GM18505 (cell line): Measurements from ENCODE around the gene CYFIP2.
"Not testable (repeated sequence)": the region's sequence is repeated elsewhere in the genome, so short reads cannot be mapped to it uniquely, and the experiment has no call there.

Experiments used
- ATAC-seq: cut with Tn5 transposase; IDR thresholded peaks from one replicate; pipeline ENCODE4 v1.9.1; 2021; ENCODE audit not compliant: unreplicated experiment
- POLR2A ChIP-seq: IDR thresholded peaks from 4 replicates; pipeline ENCODE4 v1.6.1; 2011; ENCODE audit warnings: borderline replicate concordance; ENCODE audit not compliant: insufficient read depth, insufficient read length; ENCODE audit errors: extremely low read depth

The CYFIP2 gene

GRCh38 chr5:157241483-157241882 is 24.4 kb upstream of the CYFIP2 start:
- no peak for TF ChIP-seq POLR2A
- ATAC-seq = no peak

GRCh38 chr5:157244704-157245103 is 21.2 kb upstream of the CYFIP2 start:
- ATAC-seq = not testable (repeated sequence)

- TF ChIP-seq POLR2A = no peak
- no peak for ATAC-seq
These were observed 20.4 kb upstream of the CYFIP2 start for GRCh38 chr5:157245476-157245875.

- ATAC-seq = no peak
- no peak for TF ChIP-seq POLR2A
These were observed 20.0 kb upstream of the CYFIP2 start for GRCh38 chr5:157245886-157246285.

- ATAC-seq = no peak
- no peak for TF ChIP-seq POLR2A
These were observed 18.7 kb upstream of the CYFIP2 start for GRCh38 chr5:157247267-157247666.

DNA sequence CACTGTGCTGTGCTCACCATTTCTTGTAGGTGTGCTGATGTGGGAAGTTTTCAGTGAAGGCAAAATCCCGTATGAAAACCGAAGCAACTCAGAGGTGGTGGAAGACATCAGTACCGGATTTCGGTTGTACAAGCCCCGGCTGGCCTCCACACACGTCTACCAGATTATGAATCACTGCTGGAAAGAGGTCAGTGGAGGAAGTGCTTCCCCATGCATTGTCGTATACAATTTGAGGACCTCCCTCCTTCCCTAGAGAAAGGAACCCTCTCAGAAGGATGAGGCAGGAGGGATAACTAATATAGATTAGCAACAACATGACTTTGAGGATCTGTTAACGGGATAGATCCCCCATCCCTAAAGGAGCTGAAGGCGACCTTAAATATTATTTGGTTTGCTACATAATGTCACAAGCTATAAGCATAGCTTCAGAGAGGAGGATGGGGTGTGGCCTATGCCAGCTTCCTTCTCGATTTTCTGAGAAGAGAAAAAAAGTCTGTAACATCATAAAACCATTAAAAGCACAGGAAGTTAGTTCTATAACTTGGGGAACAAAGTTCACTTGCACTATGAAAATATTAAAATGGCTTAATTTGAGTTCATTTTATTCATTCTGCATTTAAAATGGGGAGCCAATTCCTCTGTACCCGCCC is 17.0 kb upstream of the CYFIP2 start:
- ATAC-seq = no peak

GRCh38 chr5:157252711-157253465 is 13.0 kb upstream of the CYFIP2 start:
- TF ChIP-seq POLR2A = no peak
- ATAC-seq = peak; percentile 92

More for the DNA sequence above, 17.0 kb upstream of the CYFIP2 start:
- TF ChIP-seq POLR2A = no peak

DNA sequence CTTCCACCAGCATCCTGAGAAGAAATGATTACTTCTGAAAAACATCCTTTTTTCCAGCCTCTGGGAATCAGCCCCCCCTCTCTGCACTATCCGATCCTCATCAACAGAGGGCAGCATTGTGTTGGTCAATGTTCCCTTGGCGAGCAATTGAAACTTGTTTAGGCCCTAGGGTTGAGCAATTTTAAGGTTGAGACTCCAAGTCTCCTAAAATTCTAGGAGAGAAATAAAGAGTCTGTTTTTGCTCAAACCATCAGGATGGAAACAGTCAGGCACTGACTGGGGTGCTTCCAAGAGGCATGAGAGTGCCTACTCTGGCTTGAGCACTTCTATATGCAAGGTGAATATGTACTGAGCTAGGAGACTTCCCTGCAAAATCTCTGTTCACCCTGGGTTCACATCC is 12.4 kb upstream of the CYFIP2 start:
- ATAC-seq = peak; percentile 41
- no peak for TF ChIP-seq POLR2A

- no peak for TF ChIP-seq POLR2A
- ATAC-seq = no peak
These were observed 7.5 kb upstream of the CYFIP2 start for GRCh38 chr5:157258450-157258849.

GRCh38 chr5:157259699-157260098 is 6.2 kb upstream of the CYFIP2 start:
- ATAC-seq = no peak
- TF ChIP-seq POLR2A = no peak

DNA sequence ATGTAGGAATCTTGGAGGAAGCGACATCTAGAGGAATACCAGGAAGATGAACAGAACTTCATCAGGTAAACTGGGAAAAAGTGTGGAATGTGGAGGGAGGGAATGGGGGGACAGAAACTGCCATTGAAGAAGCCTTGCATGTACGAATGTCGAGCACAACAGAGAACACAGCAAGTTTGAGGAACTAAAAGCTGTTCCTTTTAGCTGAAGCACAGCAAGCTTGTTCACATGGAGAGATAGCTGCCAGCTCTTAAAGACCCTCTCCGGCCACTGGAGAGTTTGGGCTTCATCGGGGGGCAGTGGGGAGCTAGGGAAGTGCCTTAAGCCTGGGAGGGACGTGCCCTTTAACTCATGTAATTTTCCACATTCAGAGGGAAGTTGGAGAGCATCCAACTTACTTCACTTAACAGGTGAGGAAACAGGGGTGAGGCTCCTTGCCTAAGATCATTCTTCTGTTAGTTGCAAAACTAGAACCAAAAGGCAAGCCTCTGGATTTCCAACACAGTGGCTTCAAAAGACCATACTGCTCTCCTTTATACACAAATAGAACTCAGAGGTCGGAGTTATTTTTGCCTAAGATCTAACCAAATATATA is 2.3 kb upstream of the CYFIP2 start:
- no peak for ATAC-seq
- TF ChIP-seq POLR2A = no peak

DNA sequence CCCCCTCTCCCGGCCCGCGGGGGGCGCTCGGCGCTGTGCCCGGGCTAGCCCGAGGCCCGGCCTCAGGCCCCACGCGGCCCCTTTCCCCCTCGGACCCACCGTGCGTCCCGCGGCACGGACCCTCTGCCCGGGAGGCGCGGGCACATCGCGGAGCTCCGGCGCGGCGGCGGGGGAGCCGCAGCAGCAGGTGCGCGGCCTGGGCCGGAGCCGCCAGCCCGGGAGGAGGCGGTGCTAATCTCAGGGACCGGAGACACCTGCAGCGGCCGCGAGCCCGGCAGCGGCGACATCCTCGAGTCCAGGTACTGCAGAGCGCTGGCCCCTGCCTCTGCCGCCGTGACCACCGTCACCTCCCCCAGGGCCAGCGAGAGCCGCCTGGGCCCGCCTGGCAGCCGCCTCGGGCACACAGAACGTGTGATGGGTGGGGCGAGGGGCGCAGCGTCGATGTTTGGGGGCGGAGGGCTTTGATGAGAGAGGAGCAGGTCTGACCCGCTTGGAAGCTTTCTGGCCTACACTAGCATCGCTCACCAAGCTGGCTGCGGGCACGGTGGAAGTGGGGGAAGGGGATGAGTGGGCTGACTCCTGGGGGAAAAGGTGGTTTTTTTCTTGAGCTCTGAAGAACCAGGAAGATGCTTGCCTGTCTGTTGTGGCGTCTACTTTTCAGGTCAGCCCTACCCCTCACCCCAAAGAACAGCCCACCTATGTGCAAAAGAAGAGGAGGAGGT is 524 bp downstream of the CYFIP2 start:
- ATAC-seq = peak; percentile 51

DNA sequence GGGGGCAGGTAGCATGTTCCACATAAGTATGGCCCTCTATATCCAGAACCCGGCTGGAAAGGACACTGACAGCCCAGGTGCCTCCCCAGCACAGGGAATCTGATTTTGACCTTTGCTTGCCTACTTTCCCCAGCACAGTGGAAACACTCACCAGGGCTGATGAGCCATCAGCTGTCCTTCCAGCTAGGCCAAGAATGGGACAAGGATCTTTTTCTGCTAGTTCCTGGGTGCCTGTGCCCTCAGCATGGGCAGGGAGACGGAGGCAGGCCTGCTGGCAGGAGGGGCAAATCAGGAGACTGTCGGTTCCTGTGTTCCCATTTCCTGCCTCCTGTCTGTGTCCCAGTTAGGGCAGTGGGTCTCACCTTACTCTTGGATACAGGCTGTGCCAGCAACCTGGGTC is 1.1 kb downstream of the CYFIP2 start:
- ATAC-seq = no peak
- TF ChIP-seq POLR2A = no peak

More for the DNA sequence above, 524 bp downstream of the CYFIP2 start:
- TF ChIP-seq POLR2A = no peak
